Mesendoderm (in vitro differentiated cells): Measurements from ENCODE around the gene TAC4. TPM values are rescaled to one million over a fixed set of nuclear protein-coding genes. Genes with fewer than 3 reads are reported as not detected.

Experiments
- DNase-seq: peaks from one replicate; pipeline ENCODE4 v3.0.0; 2013
- H2AK5ac ChIP-seq: 2 replicates; pipeline ENCODE4 v1.6.1; 2013; ENCODE audit warnings: low read length, inconsistent platforms
- H2BK120ac ChIP-seq: 2 replicates; pipeline ENCODE4 v1.6.1; 2013; ENCODE audit warnings: low read depth, mild to moderate bottlenecking, low read length, moderate library complexity, mixed read lengths
- H2BK15ac ChIP-seq: replicated peaks from 2 replicates; pipeline ENCODE4 v1.6.1; 2013; ENCODE audit warnings: low read depth, mild to moderate bottlenecking, moderate library complexity
- H2BK5ac ChIP-seq: 2 replicates; pipeline ENCODE4 v1.6.1; 2013; ENCODE audit warnings: low read length, inconsistent platforms
- H3K18ac ChIP-seq: 2 replicates; pipeline ENCODE4 v1.6.1; 2013; ENCODE audit warnings: mild to moderate bottlenecking, low read length, mixed read lengths
- H3K23ac ChIP-seq: one replicate; pipeline ENCODE4 v1.6.1; 2013; ENCODE audit warnings: low read length
- H3K27ac ChIP-seq: 2 replicates; pipeline ENCODE4 v1.5.1; 2013; ENCODE audit warnings: low read depth, mild to moderate bottlenecking, inconsistent platforms, low read length, moderate library complexity
- H3K27me3 ChIP-seq: 2 replicates; pipeline ENCODE4 v1.6.1; 2013; ENCODE audit warnings: low read length, control low read depth, mild to moderate bottlenecking, inconsistent platforms; ENCODE audit not compliant: insufficient read depth, poor library complexity
- H3K36me3 ChIP-seq: 2 replicates; pipeline ENCODE4 v1.6.1; 2013; ENCODE audit warnings: low read length, inconsistent platforms; ENCODE audit not compliant: control insufficient read depth, insufficient read depth
- H3K4ac ChIP-seq: one replicate; pipeline ENCODE4 v1.6.1; 2013; ENCODE audit warnings: low read depth, mild to moderate bottlenecking, low read length, moderate library complexity
- H3K4me1 ChIP-seq: 2 replicates; pipeline ENCODE4 v1.6.1; 2013; ENCODE audit warnings: low read depth, low read length, inconsistent platforms; ENCODE audit not compliant: control insufficient read depth
- H3K4me2 ChIP-seq: 2 replicates; pipeline ENCODE4 v1.6.1; 2013; ENCODE audit warnings: low read length
- H3K4me3 ChIP-seq: 2 replicates; pipeline ENCODE4 v1.5.1; 2013; ENCODE audit warnings: mild to moderate bottlenecking, low read length
- H3K56ac ChIP-seq: one replicate; pipeline ENCODE4 v1.6.1; 2013; ENCODE audit warnings: low read length
- H3K79me1 ChIP-seq: 2 replicates; pipeline ENCODE4 v1.6.1; 2013; ENCODE audit warnings: low read length, inconsistent platforms
- H3K79me2 ChIP-seq: 2 replicates; pipeline ENCODE4 v1.6.1; 2013; ENCODE audit warnings: mild to moderate bottlenecking, low read length; ENCODE audit not compliant: control insufficient read depth, insufficient read depth
- H3K9ac ChIP-seq: 2 replicates; pipeline ENCODE4 v1.6.1; 2013; ENCODE audit warnings: low read length, inconsistent platforms
- H4K5ac ChIP-seq: one replicate; pipeline ENCODE4 v1.6.1; 2013; ENCODE audit warnings: low read length
- H4K8ac ChIP-seq: one replicate; pipeline ENCODE4 v1.6.1; 2013; ENCODE audit warnings: low read depth, mild to moderate bottlenecking, control low read depth, low read length, moderate library complexity
- WGBS: extraction: QIAGEN DNeasy Blood & Tissue Kit; methylation state at CpG from one replicate; pipeline ENCODE4 v1.1.7; 2013; ENCODE audit warnings: low lambda C conversion rate, missing lambda C conversion rate; ENCODE audit not compliant: insufficient coverage; ENCODE audit errors: extremely low coverage; 5-methylcytosine and 5-hydroxymethylcytosine counted together
- polyA plus RNA-seq, 2 experiments: library from polyadenylated mRNA; stranded (reverse); fragments of 200-250 nt; gene quantifications; one replicate each; pipeline ENCODE4 v1.2.3, GENCODE V29; 2013

Gene TAC4, protein sequence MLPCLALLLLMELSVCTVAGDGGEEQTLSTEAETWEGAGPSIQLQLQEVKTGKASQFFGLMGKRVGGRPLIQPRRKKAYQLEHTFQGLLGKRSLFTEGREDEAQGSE
- not detected for polyA plus RNA-seq (2013, experiment 1 of 2)
- not detected for polyA plus RNA-seq (2013, experiment 2 of 2)

DNA sequence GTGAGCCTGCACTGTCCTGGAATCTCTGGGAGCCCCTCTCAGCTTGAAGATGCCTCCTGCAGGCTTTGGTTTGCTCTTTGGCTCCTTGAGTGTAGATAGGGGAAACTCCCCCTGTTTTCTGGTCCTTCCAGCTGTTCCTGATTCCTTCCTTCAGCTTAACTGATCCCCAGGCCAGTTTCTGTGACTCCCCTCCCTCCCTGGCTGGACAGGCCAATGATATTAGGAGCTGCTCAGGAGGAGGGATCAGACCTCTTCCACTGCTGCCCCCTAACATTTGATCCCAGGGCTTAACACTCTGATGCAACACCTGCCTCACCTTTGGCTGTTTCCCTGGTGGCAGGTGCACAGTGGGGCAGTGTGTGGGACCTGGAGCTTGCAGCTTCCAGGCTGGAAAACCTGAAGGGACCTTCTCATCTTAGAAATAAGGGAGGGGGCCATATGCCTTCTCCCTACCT is at the start of gene TAC4:
TSS of gene TAC4 (minus strand) at position 51 of the 455 bp plus-strand sequence. CDS start 52 bp downstream, outside the sequence.
- no peak within 1 kb of the TSS for H3K23ac ChIP-seq
- H2BK5ac ChIP-seq, result no peak within 1 kb of the TSS
- no peak within 1 kb of the TSS for H3K4ac ChIP-seq
- H3K4me1 ChIP-seq, result no peaks in the 10 kb centered on the region
- no peaks in the 10 kb centered on the region for H3K27me3 ChIP-seq
- no peak within 1 kb of the TSS for H3K4me2 ChIP-seq
- no peaks in the 10 kb centered on the region for H3K79me2 ChIP-seq
- no peak within 1 kb of the TSS for H3K4me3 ChIP-seq
- H4K8ac ChIP-seq, result no peak within 1 kb of the TSS
- no peak within 1 kb of the TSS for H2AK5ac ChIP-seq
- H3K36me3 ChIP-seq, result peaks cover 4% of the 10 kb centered on the region
- H3K27ac ChIP-seq, result no peak within 1 kb of the TSS
- H4K5ac ChIP-seq, result no peak within 1 kb of the TSS
- H2BK120ac ChIP-seq, result no peak within 1 kb of the TSS
- no peak within 1 kb of the TSS for H2BK15ac ChIP-seq
- H3K9ac ChIP-seq, result no peak within 1 kb of the TSS
- no peaks in the 10 kb centered on the region for H3K79me1 ChIP-seq
- H3K56ac ChIP-seq, result peak within 1 kb of the TSS; percentile 15
- no peak within 1 kb of the TSS for H3K18ac ChIP-seq
- DNase-seq, result no peak

DNA sequence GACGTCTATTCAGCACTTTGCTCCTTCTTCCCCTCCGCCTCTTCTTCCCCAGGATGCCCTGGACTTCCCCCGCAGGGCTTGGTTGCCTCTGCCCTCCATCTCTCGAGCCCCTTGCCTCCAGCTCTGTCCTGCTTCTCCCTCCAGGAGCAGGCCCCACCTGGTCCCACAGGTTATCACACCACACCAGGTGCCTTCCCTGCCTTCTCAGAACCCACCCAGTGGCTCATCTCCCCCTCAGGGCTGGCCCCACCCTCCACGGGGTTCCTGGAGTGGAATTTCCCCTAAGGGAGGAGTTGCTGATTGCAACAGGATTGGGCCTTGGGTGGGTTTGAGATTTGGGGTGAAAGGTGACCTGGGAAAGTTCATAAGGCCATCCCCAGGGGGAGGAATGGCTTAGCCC is 49.0 kb upstream of the TAC4 start:
- Histone ChIP-seq H3K23ac (no peak overlapping the region), H3K4me3 (no peak overlapping the region), H3K4ac (no peak overlapping the region), H3K4me1 (no peaks in the 10 kb centered on the region), H3K56ac (no peak overlapping the region), H3K9ac (no peak overlapping the region), H2AK5ac (no peak overlapping the region), H3K27me3 (peaks cover 6% of the 10 kb centered on the region), H2BK5ac (no peak overlapping the region), H3K18ac (no peak overlapping the region), H3K79me1 (no peaks in the 10 kb centered on the region), H4K8ac (no peak overlapping the region), H3K36me3 (no peaks in the 10 kb centered on the region), H3K27ac (no peak overlapping the region), H2BK120ac (no peak overlapping the region), H4K5ac (no peak overlapping the region), H2BK15ac (no peak overlapping the region), H3K4me2 (no peak overlapping the region), H3K79me2 (no peaks in the 10 kb centered on the region)
- no peak for DNase-seq
- no CpG with 5 or more reads among the region's 5 CpGs for WGBS

DNA sequence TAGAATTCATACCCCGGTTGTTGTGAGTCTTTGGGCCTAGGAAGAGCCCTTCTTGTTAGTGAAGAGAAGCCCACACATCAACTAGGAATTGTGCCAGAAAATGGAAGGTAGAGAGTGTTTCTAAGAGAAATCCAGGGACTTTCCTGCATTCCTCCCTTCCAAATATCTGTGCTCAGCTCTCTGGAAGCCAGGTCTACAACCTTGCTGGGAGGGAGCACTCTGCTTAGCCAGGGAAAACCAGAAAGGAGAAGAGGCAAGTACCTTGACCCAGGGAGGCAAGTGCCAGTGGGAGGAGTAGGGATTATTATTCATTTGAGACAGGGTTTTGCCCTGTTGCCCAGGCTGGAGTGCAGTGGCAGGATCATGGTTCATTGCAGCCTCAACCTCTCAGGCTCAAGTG is 48.4 kb upstream of the TAC4 start:
- Histone ChIP-seq H3K79me1 (no peaks in the 10 kb centered on the region), H3K56ac (no peak overlapping the region), H3K4me1 (no peaks in the 10 kb centered on the region), H2BK15ac (no peak overlapping the region), H4K5ac (no peak overlapping the region), H3K4ac (no peak overlapping the region), H2AK5ac (no peak overlapping the region), H3K36me3 (no peaks in the 10 kb centered on the region), H3K27me3 (peaks cover 6% of the 10 kb centered on the region), H3K27ac (no peak overlapping the region), H4K8ac (no peak overlapping the region), H3K4me3 (no peak overlapping the region), H3K9ac (no peak overlapping the region), H2BK5ac (no peak overlapping the region), H2BK120ac (no peak overlapping the region), H3K79me2 (no peaks in the 10 kb centered on the region), H3K23ac (no peak overlapping the region), H3K4me2 (no peak overlapping the region), H3K18ac (no peak overlapping the region)
- WGBS, result no CpG with 5 or more reads among the region's 1 CpG
- DNase-seq, result no peak

DNA sequence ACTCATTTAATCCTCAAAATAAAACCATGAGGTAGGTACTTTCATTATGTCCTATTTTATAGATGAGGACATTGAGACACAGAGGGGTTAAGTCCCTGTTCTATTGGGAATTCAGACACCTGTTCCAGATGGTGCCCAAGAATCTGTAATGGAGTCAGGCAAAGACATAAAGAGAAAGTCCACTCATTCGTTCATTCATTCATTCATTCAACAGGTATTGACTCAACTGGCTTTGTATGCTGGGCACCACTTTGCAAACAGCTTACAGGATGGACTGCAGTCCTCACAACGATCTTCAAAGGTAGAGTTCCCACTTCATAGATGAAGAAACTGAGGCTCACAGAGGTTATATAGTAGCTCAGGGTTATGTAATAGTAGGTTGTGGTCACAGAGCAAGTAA is 47.9 kb upstream of the TAC4 start:
- no peak overlapping the region for H4K5ac ChIP-seq
- no peak overlapping the region for H3K18ac ChIP-seq
- H3K4me1 ChIP-seq, result no peaks in the 10 kb centered on the region
- H3K4ac ChIP-seq, result no peak overlapping the region
- no peak overlapping the region for H2BK5ac ChIP-seq
- no peak overlapping the region for H3K4me2 ChIP-seq
- H3K9ac ChIP-seq, result no peak overlapping the region
- DNase-seq, result no peak
- no peak overlapping the region for H4K8ac ChIP-seq
- H2BK15ac ChIP-seq, result no peak overlapping the region
- no peak overlapping the region for H3K56ac ChIP-seq
- no peak overlapping the region for H2BK120ac ChIP-seq
- no peak overlapping the region for H3K23ac ChIP-seq
- no CpG with 5 or more reads among the region's 2 CpGs for WGBS
- H3K79me2 ChIP-seq, result no peaks in the 10 kb centered on the region
- no peaks in the 10 kb centered on the region for H3K36me3 ChIP-seq
- peaks cover 8% of the 10 kb centered on the region for H3K27me3 ChIP-seq
- no peak overlapping the region for H3K27ac ChIP-seq
- no peak overlapping the region for H3K4me3 ChIP-seq
- H3K79me1 ChIP-seq, result no peaks in the 10 kb centered on the region
- no peak overlapping the region for H2AK5ac ChIP-seq

DNA sequence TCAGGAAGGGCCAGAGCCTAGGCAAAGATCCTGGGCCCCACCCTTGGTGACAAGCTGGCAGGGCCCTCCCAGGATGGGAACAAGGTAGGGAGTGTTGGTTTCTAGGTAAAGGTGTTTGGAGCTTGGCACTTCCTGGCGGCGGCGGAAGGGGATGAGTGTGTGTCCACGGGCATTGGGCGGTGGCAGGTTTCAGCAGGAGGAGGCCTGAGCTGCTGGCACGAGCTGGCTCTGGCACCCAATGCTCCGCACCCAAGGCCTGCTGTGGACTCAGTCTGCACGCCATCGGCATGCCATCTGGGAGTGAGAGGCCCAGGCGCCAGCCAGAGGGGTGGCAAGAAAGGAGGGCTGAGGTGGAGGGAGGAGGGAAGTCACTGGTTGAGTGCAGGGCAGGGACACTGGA is 46.9 kb upstream of the TAC4 start:
- Histone ChIP-seq H3K27me3 (peaks cover 8% of the 10 kb centered on the region), H3K36me3 (no peaks in the 10 kb centered on the region), H3K4ac (no peak overlapping the region), H3K23ac (no peak overlapping the region), H4K8ac (no peak overlapping the region), H2BK15ac (no peak overlapping the region), H2AK5ac (no peak overlapping the region), H4K5ac (no peak overlapping the region), H3K9ac (no peak overlapping the region), H3K18ac (no peak overlapping the region), H3K79me2 (no peaks in the 10 kb centered on the region), H3K27ac (no peak overlapping the region), H3K4me3 (no peak overlapping the region), H3K4me1 (peaks cover 2% of the 10 kb centered on the region), H3K4me2 (no peak overlapping the region), H2BK120ac (no peak overlapping the region), H3K79me1 (no peaks in the 10 kb centered on the region), H3K56ac (no peak overlapping the region), H2BK5ac (no peak overlapping the region)
- no CpG with 5 or more reads among the region's 10 CpGs for WGBS
- DNase-seq, result no peak

DNA sequence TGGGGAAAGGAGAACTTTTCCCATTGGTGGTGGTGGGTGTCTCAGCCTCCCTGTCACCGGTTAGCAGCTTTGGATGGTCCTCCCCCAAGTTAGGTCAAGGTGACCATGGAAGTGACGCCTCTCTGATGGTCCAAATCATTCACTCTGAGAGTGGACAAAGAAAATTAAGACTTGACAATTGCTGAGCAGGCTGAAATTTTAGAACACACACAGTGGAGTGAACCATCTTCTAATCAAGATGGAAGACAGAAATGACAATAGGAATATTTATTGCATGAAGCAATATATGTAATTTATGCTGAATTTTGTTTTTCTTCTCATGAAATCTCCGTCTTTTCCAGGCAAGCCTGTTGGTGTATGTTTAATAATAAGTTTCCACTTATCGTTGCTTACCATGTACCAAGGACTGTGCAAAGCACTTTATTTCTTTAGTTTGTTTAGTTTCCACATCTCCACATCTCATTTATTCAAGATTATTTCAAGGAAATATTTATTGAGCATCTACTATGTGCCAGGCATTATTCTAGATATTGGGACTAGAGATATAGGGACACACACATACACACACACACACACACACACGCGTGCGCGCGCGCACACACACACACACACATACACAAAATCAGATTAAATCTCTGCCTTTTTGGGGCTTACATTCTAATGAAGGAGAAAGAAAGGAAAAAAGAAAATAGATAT is 44.0 kb upstream of the TAC4 start:
- no peak overlapping the region for H4K8ac ChIP-seq
- no peak overlapping the region for H3K4ac ChIP-seq
- no peak overlapping the region for H3K9ac ChIP-seq
- H3K79me1 ChIP-seq, result no peaks in the 10 kb centered on the region
- peaks cover 8% of the 10 kb centered on the region for H3K27me3 ChIP-seq
- H3K36me3 ChIP-seq, result no peaks in the 10 kb centered on the region
- no peak overlapping the region for H4K5ac ChIP-seq
- H2BK120ac ChIP-seq, result no peak overlapping the region
- no peak overlapping the region for H3K4me2 ChIP-seq
- no peak overlapping the region for H3K27ac ChIP-seq
- no CpG with 5 or more reads among the region's 10 CpGs for WGBS
- H3K4me3 ChIP-seq, result no peak overlapping the region
- no peak overlapping the region for H2BK15ac ChIP-seq
- H3K18ac ChIP-seq, result no peak overlapping the region
- DNase-seq, result no peak
- H3K79me2 ChIP-seq, result no peaks in the 10 kb centered on the region
- H3K4me1 ChIP-seq, result peaks cover 4% of the 10 kb centered on the region
- no peak overlapping the region for H2BK5ac ChIP-seq
- H2AK5ac ChIP-seq, result no peak overlapping the region
- H3K23ac ChIP-seq, result no peak overlapping the region
- H3K56ac ChIP-seq, result no peak overlapping the region
